OCI-LY3 (cell line): ENCODE data around the gene SUSD1.

Source experiments
- H2AFZ ChIP-seq: fragments of 200-600, 300-600 bp; shearing (Covaris generic); 2 replicates; pipeline ENCODE4 v1.6.0; 2014; ENCODE audit warnings: antibody characterized with exemption, low read depth, low read length
- H3K27ac ChIP-seq: fragments of 200-600, 300-600 bp; sonication (generic); 2 replicates; pipeline ENCODE4 v1.5.1; 2014; ENCODE audit warnings: mild to moderate bottlenecking, low read length, moderate library complexity, mixed read lengths
- H3K27me3 ChIP-seq: fragments of 200-600, 300-600 bp; sonication (generic); 2 replicates; pipeline ENCODE4 v1.6.1; 2014; ENCODE audit warnings: low read depth, low read length, mixed read lengths
- H3K36me3 ChIP-seq: fragments of 200-600, 300-600 bp; sonication (generic); replicated peaks from 2 replicates; pipeline ENCODE3; 2014; ENCODE audit warnings: low read depth, low read length, mixed read lengths
- H3K4me1 ChIP-seq: fragments of 300-600, 200-600 bp; sonication (generic); 2 replicates; pipeline ENCODE4 v1.6.1; 2014; ENCODE audit warnings: low read length, mixed read lengths
- H3K4me2 ChIP-seq: fragments of 200-600, 300-600 bp; sonication (generic); 2 replicates; pipeline ENCODE4 v1.6.1; 2014; ENCODE audit warnings: low read length, mixed read lengths
- H3K4me3 ChIP-seq: fragments of 300-600, 200-600 bp; sonication (generic); 2 replicates; pipeline ENCODE4 v1.5.1; 2014; ENCODE audit warnings: antibody characterized with exemption, mild to moderate bottlenecking, low read length, moderate library complexity
- H3K79me2 ChIP-seq: fragments of 300-600, 200-600 bp; shearing (Covaris generic); 2 replicates; pipeline ENCODE4 v1.6.1; 2014; ENCODE audit warnings: mild to moderate bottlenecking, low read length, mixed read lengths
- H3K9ac ChIP-seq: fragments of 300-600, 200-600 bp; shearing (Covaris generic); 2 replicates; pipeline ENCODE4 v1.6.0; 2014; ENCODE audit warnings: mild to moderate bottlenecking, low read length, moderate library complexity
- H3K9me3 ChIP-seq: fragments of 200-600, 300-600 bp; shearing (Covaris generic); 2 replicates; pipeline ENCODE4 v1.6.1; 2014; ENCODE audit warnings: low read length, mixed read lengths; ENCODE audit not compliant: insufficient read depth
- H4K20me1 ChIP-seq: fragments of 200-600, 300-600 bp; sonication (generic); 2 replicates; pipeline ENCODE4 v1.6.1; 2016; ENCODE audit warnings: low read length, mixed read lengths; ENCODE audit not compliant: insufficient read depth
- EZH2phosphoT487 ChIP-seq: fragments of 200-600 bp; shearing (Covaris generic); IDR thresholded peaks from 2 replicates; pipeline ENCODE4 v1.6.1; 2018; ENCODE audit warnings: antibody characterized with exemption, mixed run types, low read depth
- TF ChIP-seq, protein P1 (sequence below): fragments of 200-600, 300-600 bp; sonication (generic); IDR thresholded peaks from 2 replicates; pipeline ENCODE4 v1.5.1; 2014; ENCODE audit warnings: antibody characterized with exemption, low read length, low read depth

SUSD1 gene

DNA sequence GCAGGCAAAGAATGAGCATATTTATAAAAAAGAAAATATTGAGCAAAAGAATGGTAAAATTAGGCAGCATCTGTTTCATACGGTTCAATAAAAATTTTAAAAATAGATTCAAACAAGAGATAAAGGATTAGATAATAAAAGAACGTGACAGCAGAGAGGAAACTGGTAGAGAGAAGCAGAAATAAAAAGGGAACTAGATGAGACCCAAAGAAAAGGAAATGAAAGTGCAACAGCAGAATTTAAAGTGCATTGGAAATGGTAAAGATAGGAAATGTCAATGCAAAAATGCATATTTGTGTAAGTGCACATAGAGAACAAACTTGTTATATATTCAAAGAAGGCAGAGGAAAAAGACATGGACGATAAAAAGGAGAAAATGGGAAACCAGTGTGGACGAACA, 70.2 kb downstream of the SUSD1 start:
- Histone ChIP-seq H3K9ac (no peak overlapping the region), H2AFZ (no peak overlapping the region), H3K27ac (no peak overlapping the region)

DNA sequence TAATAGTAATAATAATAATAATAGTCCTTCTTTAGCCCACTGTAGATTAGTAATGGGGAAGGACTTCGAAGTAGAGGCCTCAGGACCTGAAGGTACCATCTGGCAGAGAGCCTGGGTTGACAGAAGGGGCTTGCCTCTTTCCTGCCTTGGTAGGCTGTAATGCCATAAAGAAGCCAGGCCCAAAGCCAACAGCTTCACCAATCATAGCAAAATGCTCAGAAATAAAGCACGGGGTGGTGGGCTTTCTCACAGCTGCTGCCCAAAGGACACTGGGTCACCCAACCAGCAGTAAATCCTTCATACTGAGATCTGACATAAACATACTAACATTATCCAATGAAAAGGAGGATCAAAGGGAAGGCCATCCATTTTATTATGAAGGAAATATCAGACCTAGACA, 70.7 kb downstream of the SUSD1 start:
- H3K4me3 ChIP-seq: peak overlapping the region; percentile 39; the same call in 1 of the 2 replicates
- H3K79me2 ChIP-seq: no peaks in the 10 kb centered on the region
- H3K9me3 ChIP-seq: no peaks in the 10 kb centered on the region
- no peak overlapping the region for H3K27ac ChIP-seq
- no peak overlapping the region for H3K9ac ChIP-seq
- peak overlapping the region; percentile 63 for H3K4me2 ChIP-seq
- no peak overlapping the region for H2AFZ ChIP-seq
- no peaks in the 10 kb centered on the region for H3K27me3 ChIP-seq
- H4K20me1 ChIP-seq: no peaks in the 10 kb centered on the region
- no peak for TF ChIP-seq EZH2phosphoT487
- TF ChIP-seq, protein P1, sequence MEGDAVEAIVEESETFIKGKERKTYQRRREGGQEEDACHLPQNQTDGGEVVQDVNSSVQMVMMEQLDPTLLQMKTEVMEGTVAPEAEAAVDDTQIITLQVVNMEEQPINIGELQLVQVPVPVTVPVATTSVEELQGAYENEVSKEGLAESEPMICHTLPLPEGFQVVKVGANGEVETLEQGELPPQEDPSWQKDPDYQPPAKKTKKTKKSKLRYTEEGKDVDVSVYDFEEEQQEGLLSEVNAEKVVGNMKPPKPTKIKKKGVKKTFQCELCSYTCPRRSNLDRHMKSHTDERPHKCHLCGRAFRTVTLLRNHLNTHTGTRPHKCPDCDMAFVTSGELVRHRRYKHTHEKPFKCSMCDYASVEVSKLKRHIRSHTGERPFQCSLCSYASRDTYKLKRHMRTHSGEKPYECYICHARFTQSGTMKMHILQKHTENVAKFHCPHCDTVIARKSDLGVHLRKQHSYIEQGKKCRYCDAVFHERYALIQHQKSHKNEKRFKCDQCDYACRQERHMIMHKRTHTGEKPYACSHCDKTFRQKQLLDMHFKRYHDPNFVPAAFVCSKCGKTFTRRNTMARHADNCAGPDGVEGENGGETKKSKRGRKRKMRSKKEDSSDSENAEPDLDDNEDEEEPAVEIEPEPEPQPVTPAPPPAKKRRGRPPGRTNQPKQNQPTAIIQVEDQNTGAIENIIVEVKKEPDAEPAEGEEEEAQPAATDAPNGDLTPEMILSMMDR: no peak
- peaks cover 21% of the 10 kb centered on the region for H3K4me1 ChIP-seq
- no peaks in the 10 kb centered on the region for H3K36me3 ChIP-seq

More for the DNA sequence above, 70.2 kb downstream of the SUSD1 start:
- Histone ChIP-seq H4K20me1 (no peaks in the 10 kb centered on the region), H3K36me3 (no peaks in the 10 kb centered on the region), H3K9me3 (no peaks in the 10 kb centered on the region), H3K79me2 (no peaks in the 10 kb centered on the region), H3K4me3 (peak overlapping the region; percentile 39; the same call in 1 of the 2 replicates), H3K27me3 (no peaks in the 10 kb centered on the region), H3K4me1 (peaks cover 21% of the 10 kb centered on the region), H3K4me2 (peak overlapping the region; percentile 63)
- TF ChIP-seq, protein P1: no peak
- no peak for TF ChIP-seq EZH2phosphoT487

DNA sequence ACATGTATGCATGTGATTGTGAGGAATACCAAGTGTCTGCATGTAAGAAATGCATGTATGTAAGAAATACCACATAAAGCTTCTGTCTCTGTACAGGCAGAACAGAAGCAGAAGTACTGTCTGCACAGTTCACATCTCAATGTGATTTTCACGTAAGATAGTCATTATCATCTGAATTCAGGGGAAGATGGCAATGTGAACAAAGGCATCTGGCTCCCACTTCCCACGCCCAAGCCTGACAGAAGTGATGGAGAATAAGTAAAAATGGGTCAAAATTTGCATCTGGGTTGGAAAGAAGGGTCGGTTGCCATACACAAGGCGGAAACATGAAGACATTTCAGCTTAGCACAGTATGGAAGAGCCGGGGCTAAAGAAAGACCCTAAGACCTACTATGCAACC, 71.7 kb downstream of the SUSD1 start:
- Histone ChIP-seq H3K36me3 (no peaks in the 10 kb centered on the region), H3K4me1 (peaks cover 21% of the 10 kb centered on the region), H3K79me2 (no peaks in the 10 kb centered on the region), H2AFZ (no peak overlapping the region), H3K4me3 (no peak overlapping the region), H3K27ac (no peak overlapping the region), H4K20me1 (no peaks in the 10 kb centered on the region), H3K9me3 (no peaks in the 10 kb centered on the region), H3K9ac (no peak overlapping the region), H3K4me2 (no peak overlapping the region), H3K27me3 (no peaks in the 10 kb centered on the region)
- TF ChIP-seq, protein P1: no peak
- TF ChIP-seq EZH2phosphoT487: no peak

DNA sequence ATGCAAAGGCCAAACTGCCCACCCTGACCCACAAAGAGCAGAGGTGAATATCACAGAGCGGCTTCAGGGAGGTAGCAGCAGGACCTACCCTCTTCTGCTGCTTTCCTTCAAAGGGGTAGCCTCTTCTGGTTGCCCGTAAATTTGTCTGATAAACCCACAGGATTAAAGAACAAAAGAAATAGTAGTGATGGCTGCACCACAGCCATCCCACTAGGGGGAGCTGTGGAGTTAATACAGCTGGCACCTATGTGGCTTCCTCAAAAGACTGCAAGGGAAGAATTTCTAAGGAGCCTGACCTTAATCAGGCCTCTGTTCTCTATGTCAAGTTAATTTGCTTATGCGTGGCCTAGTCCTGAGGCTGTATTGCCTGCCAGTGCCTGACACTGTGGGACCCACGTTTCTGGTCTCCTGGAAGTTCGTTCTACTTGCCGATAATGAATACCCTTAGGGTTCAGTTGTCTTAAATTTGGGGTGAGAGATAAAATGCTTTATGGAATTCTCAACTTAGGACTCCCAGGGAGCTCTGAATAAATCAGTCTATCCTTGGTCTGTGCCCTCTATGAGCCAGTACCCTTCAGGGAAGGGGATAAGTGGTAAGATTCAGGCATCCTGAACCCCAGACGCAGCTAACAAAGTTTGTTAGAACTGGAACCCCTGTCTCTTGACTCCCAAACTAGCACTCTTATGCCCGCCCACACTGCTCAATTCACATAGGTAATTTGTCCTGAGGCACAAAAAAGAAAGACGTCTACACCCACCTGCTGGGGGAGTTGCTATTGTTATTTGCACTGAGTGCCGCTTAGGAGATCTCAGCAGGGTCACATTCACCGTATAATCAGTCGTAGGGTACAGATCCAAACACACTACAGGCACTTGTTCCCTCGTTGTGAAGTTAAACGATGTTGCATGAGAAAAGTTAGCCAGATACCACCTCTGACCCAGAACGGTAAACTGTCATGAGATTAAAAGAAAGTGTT, 77.1 kb downstream of the SUSD1 start:
- Histone ChIP-seq H4K20me1 (no peaks in the 10 kb centered on the region), H3K9me3 (no peaks in the 10 kb centered on the region), H3K9ac (no peak overlapping the region), H3K79me2 (no peaks in the 10 kb centered on the region), H3K4me2 (no peak overlapping the region), H2AFZ (no peak overlapping the region), H3K4me3 (no peak overlapping the region), H3K36me3 (no peaks in the 10 kb centered on the region), H3K4me1 (peaks cover 16% of the 10 kb centered on the region), H3K27ac (no peak overlapping the region), H3K27me3 (no peaks in the 10 kb centered on the region)
- no peak for TF ChIP-seq EZH2phosphoT487
- TF ChIP-seq, protein P1: peak; percentile 90
